Mesothelial cell of epicardium (in vitro differentiated cells): ENCODE data around the gene CHRNA10. TPM values are rescaled to one million over a fixed set of nuclear protein-coding genes. Genes with fewer than 3 reads are reported as not detected.

ENCODE experiments used
- DNase-seq, 2 experiments: peaks; one replicate each; pipeline ENCODE4 v3.0.0; 2021; ENCODE audit warnings: low spot score in 2 of 2; ENCODE audit not compliant: unreplicated experiment in 2 of 2
- H3K27ac Mint-ChIP-seq: 2 replicates; pipeline ENCODE4 v1.8.0; 2021; ENCODE audit warnings: mixed read lengths
- H3K27me3 Mint-ChIP-seq: 2 replicates; pipeline ENCODE4 v1.8.0; 2021; ENCODE audit warnings: low read depth, mixed read lengths
- H3K36me3 Mint-ChIP-seq: 2 replicates; pipeline ENCODE4 v1.8.0; 2021; ENCODE audit warnings: mixed read lengths
- H3K4me1 Mint-ChIP-seq: 2 replicates; pipeline ENCODE4 v1.8.0; 2021; ENCODE audit warnings: mixed read lengths
- H3K4me3 Mint-ChIP-seq: 2 replicates; pipeline ENCODE4 v1.8.0; 2021; ENCODE audit warnings: mild to moderate bottlenecking, moderate library complexity, mixed read lengths
- H3K9me3 Mint-ChIP-seq: 2 replicates; pipeline ENCODE4 v1.8.0; 2021; ENCODE audit warnings: mixed read lengths
- total RNA-seq: library from RNA; stranded (reverse); gene quantifications from 3 replicates; pipeline ENCODE4 v1.2.1, GENCODE V29; 2021
- TF ChIP-seq, protein P1 (sequence below): fragments of 200-600 bp; sonication (generic); IDR thresholded peaks from one replicate; pipeline ENCODE4 v1.5.0; 2021; ENCODE audit warnings: antibody characterized with exemption; ENCODE audit not compliant: unreplicated experiment

The CHRNA10 gene
- total RNA-seq, 1 donor from 2014 or later: 2.9 TPM

DNA sequence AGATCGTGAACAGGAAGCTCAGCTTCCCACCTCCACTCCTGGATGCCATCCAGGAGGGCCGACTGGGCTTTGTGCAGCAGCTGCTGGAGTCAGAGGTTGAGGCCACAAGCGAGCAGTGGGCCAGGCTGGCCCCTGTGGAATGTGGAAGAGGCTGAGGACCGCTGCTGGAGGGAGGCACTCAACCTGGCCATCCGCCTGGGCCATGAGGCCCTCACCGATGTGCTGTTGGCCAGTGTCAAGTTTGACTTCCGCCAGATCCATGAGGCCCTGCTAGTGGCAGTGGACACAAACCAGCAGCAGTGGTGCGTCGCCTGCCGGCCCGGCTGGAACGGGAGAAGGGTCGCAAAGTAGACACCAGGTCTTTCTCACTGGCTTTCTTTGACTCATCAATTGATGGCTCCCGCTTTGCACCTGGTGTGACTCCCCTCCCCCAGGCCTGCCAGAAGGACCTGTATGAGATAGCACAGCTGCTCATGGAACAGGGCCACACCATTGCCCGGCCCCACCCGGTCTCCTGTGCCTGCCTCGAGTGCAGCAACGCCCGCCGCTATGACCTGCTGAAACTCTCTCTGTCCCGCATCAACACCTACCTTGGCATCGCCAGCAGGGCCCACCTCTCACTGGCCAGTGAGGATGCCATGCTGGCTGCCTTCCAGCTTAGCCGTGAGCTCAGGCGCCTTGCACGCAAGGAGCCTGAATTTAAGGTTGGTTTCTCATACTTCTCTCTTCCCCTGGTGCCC, 54.3 kb downstream of the CHRNA10 start:
- DNase-seq: no peak
- Mint-ChIP-seq H3K27ac (peak overlapping the region; percentile 50), H3K4me3 (no peak overlapping the region), H3K36me3 (no peaks in the 10 kb centered on the region), H3K4me1 (peaks cover 37% of the 10 kb centered on the region), H3K27me3 (no peaks in the 10 kb centered on the region), H3K9me3 (peaks cover 5% of the 10 kb centered on the region)
- TF ChIP-seq, protein P1, sequence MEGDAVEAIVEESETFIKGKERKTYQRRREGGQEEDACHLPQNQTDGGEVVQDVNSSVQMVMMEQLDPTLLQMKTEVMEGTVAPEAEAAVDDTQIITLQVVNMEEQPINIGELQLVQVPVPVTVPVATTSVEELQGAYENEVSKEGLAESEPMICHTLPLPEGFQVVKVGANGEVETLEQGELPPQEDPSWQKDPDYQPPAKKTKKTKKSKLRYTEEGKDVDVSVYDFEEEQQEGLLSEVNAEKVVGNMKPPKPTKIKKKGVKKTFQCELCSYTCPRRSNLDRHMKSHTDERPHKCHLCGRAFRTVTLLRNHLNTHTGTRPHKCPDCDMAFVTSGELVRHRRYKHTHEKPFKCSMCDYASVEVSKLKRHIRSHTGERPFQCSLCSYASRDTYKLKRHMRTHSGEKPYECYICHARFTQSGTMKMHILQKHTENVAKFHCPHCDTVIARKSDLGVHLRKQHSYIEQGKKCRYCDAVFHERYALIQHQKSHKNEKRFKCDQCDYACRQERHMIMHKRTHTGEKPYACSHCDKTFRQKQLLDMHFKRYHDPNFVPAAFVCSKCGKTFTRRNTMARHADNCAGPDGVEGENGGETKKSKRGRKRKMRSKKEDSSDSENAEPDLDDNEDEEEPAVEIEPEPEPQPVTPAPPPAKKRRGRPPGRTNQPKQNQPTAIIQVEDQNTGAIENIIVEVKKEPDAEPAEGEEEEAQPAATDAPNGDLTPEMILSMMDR: no peak

DNA sequence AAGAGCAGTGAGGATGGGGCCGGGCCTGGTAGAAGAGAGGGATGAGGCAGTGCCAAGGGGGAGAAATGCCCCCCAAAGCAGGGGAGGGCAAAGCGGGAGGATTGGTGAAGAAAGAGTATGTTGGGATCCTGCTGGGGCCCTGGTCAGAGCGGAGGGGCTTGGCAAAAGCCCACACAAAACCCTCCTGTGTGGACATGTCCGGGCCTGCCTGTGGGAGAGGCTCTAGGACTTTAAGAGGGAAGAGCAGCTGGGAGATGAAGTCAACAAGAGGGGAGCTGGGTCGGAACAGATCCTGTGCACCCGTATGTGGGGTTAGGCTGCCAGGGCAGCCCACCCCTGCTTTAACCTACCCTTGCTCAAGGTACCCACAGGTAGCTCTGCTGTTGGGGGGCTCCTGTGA, 55.2 kb downstream of the CHRNA10 start:
- Mint-ChIP-seq H3K4me3 (no peak overlapping the region), H3K9me3 (peaks cover 6% of the 10 kb centered on the region), H3K36me3 (no peaks in the 10 kb centered on the region), H3K27ac (no peak overlapping the region), H3K4me1 (peaks cover 37% of the 10 kb centered on the region), H3K27me3 (peaks cover under 1% of the 10 kb centered on the region)
- TF ChIP-seq, protein P1: no peak
- DNase-seq: no peak

Other genes with a start within 250 kb of the CHRNA10 start
- gene ART5, start 29.4 kb downstream of the CHRNA10 start, total RNA-seq: 4.5 to 6.1 TPM (median 4.9 TPM) in 3 replicates
- gene ART1, start 26.3 kb downstream of the CHRNA10 start, total RNA-seq: not detected in 3 replicates
- 82.6 to 85.4 TPM (median 83.3 TPM) in 3 replicates for gene NUP98, start 126.2 kb upstream of the CHRNA10 start, total RNA-seq
- gene PGAP2, start 137.2 kb upstream of the CHRNA10 start, total RNA-seq: 43.2 to 47.6 TPM (median 47.4 TPM) in 3 replicates
- 23.8 to 24.7 TPM (median 24.2 TPM) in 3 replicates for gene RHOG, start 169.6 kb upstream of the CHRNA10 start, total RNA-seq
- 41.2 to 43.9 TPM (median 43.7 TPM) in 3 replicates for gene STIM1, start 184.3 kb upstream of the CHRNA10 start, total RNA-seq